HG03103 (cell line): ENCODE measurements around the gene LRP10.
"Not testable (repeated sequence)": the region's sequence is repeated elsewhere in the genome, so short reads cannot be mapped to it uniquely, and the experiment has no call there.

Source experiments
- ATAC-seq: cut with Tn5 transposase; IDR thresholded peaks from one replicate; pipeline ENCODE4 v1.9.1; 2021; ENCODE audit warnings: low read depth; ENCODE audit not compliant: unreplicated experiment

Gene LRP10, protein sequence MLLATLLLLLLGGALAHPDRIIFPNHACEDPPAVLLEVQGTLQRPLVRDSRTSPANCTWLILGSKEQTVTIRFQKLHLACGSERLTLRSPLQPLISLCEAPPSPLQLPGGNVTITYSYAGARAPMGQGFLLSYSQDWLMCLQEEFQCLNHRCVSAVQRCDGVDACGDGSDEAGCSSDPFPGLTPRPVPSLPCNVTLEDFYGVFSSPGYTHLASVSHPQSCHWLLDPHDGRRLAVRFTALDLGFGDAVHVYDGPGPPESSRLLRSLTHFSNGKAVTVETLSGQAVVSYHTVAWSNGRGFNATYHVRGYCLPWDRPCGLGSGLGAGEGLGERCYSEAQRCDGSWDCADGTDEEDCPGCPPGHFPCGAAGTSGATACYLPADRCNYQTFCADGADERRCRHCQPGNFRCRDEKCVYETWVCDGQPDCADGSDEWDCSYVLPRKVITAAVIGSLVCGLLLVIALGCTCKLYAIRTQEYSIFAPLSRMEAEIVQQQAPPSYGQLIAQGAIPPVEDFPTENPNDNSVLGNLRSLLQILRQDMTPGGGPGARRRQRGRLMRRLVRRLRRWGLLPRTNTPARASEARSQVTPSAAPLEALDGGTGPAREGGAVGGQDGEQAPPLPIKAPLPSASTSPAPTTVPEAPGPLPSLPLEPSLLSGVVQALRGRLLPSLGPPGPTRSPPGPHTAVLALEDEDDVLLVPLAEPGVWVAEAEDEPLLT

DNA sequence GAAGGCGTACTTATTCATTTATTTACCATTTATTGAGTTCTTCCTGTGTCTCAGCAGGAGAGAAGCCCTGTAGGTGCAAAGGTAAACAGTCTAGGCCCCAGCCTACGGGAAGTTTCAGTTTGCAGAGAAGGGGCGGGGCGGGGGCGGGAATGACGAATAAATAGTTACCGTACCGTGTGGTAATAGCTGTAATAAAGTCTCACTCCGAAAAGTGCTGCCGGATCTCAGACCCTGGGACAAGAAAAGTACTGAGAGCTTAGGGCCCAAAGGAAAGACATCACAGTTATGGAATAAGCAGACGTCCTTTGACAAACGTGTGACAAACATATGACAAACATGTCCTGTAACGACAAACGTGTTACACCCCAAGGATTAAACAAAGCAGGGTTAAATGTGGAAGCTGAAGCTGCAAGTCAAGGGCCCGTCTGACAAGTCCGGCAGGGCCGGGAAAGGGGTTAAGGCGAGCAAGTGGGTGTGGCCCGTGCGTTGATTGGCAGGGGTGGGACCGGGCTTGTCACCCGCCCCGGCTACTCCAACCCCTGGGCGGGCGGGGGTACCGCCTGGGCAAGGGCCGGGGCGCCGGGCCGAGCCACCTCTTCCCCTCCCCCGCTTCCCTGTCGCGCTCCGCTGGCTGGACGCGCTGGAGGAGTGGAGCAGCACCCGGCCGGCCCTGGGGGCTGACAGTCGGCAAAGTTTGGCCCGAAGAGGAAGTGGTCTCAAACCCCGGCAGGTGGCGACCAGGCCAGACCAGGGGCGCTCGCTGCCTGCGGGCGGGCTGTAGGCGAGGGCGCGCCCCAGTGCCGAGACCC lies at the start of gene LRP10:
Gene LRP10, plus strand, starts transcription at position 517 of the 809 bp plus-strand sequence. CDS start 564 bp downstream, outside the sequence.
- peak; percentile 53 for ATAC-seq

GRCh38 chr14:22822016-22822570 lies 49.4 kb upstream of the LRP10 start:
- no peak for ATAC-seq

GRCh38 chr14:22822571-22823098 lies 48.9 kb upstream of the LRP10 start:
- ATAC-seq = peak; percentile 52

DNA sequence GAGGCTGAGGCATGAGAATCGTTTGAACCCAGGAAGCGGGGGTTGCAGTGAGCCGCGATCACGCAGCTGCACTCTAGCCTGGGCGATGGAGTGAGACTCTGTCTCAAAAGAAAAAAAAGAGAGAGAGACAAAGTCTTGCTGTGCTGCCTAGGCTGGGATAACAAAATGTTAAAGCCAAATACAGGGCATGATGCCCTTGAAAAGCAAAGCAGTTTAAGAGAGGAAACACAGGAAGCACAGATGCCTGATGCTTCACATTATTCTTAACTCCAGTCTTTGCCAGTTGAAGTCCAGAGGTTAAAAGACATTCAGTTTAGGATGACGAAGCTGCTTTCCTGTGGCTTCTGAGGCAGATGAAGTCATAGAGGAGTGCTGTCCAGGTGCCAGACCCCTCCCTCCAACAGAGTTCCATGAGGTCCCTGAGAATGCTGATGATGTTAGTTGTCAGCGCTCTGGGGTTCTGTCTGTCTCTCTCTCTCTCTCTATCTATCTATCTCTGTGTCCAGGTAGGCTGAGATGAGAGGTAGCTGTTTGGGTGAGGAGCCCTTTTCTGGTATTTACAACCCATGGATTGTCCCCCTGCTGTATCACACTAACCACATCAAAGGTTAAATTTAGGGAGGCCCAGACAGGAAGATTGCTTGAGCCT lies 46.7 kb upstream of the LRP10 start:
- ATAC-seq = no peak

GRCh38 chr14:22829076-22829660 lies 42.4 kb upstream of the LRP10 start:
- not testable (repeated sequence) for ATAC-seq

DNA sequence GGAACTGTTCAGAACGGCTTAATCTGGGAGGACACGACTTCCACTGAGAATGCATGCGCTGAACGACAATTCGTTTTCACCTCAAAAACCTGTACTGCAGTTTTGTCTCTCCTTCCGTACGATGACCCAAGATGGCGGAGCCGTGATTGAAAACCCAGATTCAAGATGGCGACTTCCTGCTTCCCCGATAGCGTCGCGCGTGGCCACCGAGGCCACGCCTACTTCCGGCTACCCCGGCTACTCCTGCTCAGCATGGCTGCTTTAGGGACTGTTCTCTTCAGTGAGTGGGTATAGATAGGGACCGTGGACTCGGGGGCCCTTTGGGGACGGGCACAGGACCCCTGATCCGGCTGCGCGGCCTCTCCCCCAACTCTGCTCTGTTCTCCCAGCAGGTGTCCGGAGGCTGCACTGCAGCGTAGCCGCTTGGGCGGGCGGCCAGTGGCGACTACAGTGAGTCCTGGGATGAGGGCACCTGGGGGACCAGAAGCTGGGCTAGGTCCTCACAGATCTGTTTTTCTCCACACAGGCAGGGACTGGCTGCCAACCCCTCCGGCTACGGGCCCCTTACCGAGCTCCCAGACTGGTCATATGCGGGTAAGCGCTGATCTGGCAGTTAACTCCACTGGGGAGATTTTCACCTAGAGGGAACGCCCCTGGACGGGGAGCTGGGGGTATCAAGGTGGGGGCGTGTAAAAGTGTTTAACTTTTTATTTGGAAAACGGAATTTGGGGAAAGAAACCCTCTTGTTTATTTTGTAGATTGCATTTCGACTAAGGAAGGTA lies 41.7 kb upstream of the LRP10 start, which contains the start of gene MRPL52:
Gene MRPL52, plus strand, starts transcription at position 227 of the 782 bp plus-strand sequence. Its CDS starts 26 bp downstream, at position 253.
- peak; percentile 81 for ATAC-seq

- no peak for ATAC-seq
These were observed 41.0 kb upstream of the LRP10 start for GRCh38 chr14:22830443-22831010.

DNA sequence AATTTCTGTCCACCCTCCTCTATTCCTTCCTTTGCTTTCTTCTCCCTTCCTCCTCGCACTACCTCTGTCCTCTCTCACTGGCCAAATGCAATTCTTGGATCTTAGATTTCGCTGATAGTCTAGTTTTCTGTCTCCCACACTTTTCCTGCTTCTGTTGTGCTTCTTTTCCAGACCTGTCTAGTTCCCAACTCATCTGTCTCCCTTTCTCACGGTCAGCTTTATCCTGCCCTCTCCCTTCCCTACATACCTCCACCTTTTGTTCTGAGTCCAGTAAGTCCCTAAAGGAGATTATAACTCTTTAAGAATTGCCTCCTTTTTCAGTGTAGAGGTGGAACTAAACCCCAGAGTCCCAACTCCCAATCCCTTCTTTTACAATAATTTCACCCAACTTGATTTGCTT lies 36.0 kb upstream of the LRP10 start:
- no peak for ATAC-seq

GRCh38 chr14:22836301-22837113 lies 35.0 kb upstream of the LRP10 start, which contains the start of gene MMP14:
Gene MMP14 (plus strand): TSS chr14:22836585. CDS start chr14:22836818, 233 bp downstream.
- no peak for ATAC-seq

GRCh38 chr14:22837114-22837749 lies 34.3 kb upstream of the LRP10 start:
- ATAC-seq = no peak

DNA sequence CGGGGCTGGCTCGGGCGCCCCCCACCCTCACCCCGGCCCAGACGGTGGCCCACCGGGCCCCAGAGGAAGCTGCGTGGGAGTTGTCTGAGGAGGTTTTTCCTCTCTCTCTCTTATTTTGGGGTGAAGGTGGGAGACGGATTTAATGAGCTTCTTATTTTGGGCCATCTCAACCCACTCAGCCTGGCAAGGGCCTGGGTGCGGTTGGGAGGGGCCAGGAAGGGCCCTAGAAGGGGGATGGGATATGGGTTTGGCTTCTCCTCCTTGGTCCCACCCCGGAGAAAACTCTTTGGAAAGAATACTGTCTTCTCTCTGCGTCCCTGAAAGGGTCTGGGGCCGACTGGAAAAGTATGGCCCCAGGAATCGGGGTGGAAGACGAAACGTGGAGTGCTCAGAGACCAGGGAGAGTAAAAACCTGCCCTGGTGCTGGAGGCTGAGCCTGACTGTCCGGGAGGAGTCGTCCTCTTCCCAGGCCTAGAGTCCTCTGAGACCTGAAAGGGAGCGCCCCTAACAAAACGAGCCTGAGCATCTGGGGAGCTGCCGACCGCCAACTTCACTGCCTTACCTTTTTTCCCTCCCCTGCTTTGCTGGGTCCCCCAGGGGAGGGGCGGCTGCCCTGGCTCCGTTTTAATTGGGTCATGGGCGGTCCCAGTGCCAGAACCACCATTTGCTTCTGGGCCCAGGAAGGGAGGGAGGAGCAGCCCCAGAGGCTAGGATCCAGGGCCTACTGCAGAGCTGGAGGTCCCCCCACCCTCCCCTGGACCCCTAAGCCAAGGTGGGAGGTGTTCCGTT lies 33.6 kb upstream of the LRP10 start:
- no peak for ATAC-seq

DNA sequence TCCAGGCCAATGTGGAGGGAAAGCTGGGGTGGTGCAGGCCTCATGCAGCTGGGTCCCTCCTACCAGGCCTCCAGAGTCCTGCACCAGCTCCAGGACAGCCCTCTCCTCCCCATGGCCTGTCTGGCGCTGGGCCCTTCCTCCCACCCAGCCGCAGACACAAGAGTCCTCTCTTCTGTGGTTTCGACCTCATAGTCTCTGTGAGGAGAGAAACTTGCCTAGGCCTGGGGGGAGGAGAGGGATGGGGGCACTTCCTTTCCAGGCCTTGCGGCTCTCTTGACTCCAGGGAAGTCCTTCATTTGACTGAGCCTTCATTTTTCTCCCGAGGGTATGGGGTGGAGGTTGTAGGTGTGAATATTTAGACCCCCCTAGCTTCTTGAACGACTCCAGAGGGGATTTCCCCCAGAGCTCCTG lies 32.9 kb upstream of the LRP10 start:
- no peak for ATAC-seq

DNA sequence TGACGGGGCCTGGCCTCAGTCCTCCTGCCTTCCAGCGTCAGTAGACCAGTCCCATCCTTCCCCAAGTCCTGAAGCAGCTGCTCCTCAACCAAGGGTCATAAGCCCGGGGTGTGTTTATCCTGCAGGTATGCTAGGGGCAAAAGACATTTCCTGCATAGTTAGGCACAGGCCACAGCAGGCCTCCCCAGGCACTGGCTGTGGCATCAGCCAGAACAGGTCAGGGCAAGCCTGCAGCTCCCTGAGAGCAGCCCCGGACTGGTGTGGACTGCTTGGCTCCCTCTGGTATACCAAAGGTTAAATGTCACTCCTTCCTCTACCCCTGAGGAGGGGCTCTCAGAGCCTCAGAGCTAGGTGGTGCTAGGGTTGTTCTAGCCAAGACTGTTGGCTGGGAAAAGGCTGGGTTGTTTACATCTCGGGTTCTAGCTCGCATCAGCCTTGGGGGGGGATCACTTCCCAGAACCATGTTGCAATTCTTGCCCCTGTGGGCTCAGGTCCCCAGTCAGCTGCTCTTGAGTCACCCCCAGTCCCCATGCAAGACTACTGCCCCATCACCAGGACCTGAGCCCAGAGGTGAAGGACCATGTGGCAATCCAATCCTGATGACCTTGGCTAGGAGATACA lies 32.3 kb upstream of the LRP10 start:
- no peak for ATAC-seq

DNA sequence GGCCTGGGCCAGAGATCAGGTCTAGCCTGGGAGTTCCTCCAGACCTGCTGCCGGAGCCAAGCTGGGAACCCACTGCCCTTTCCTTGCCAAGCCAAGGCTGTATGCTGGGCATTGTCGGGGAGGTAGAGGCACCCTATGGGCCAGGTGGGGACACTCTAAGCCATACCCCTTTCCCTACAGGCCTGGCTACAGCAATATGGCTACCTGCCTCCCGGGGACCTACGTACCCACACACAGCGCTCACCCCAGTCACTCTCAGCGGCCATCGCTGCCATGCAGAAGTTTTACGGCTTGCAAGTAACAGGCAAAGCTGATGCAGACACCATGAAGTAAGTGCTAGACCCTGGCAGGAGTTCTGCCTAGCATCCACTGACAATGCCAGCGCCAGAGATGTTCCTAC lies 30.2 kb upstream of the LRP10 start:
- ATAC-seq = no peak

DNA sequence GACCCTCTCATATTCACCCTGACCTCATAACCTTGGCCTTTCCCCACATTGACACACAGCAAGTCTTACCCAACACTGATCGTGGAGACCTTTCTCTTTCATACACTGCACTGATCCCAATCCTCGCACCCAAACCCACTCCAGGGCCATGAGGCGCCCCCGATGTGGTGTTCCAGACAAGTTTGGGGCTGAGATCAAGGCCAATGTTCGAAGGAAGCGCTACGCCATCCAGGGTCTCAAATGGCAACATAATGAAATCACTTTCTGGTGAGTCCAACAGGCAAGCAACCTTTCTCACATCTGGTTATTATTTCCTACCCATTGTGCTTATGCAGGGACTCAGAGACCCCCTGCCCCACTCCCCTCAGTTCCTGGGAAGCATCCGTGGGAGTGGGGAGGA lies 29.8 kb upstream of the LRP10 start:
- ATAC-seq = no peak
